NT2/D1 (cell line): ENCODE measurements around the gene STEEP1.
"Not testable (repeated sequence)": the region's sequence is repeated elsewhere in the genome, so short reads cannot be mapped to it uniquely, and the experiment has no call there.

ENCODE experiments used
- DNase-seq: peaks from one replicate; pipeline ENCODE4 v3.0.0-alpha.2; 2011; ENCODE audit warnings: low read depth, low spot score
- H3K27me3 ChIP-seq: 2 replicates; pipeline ENCODE4 v1.6.0; 2011; ENCODE audit warnings: mild to moderate bottlenecking; ENCODE audit not compliant: insufficient read length, insufficient read depth
- H3K36me3 ChIP-seq: 2 replicates; pipeline ENCODE4 v1.6.1; 2011; ENCODE audit warnings: mild to moderate bottlenecking, low read length, mixed read lengths; ENCODE audit not compliant: insufficient read depth, insufficient read length
- H3K4me1 ChIP-seq: 2 replicates; pipeline ENCODE4 v1.5.1; 2011; ENCODE audit not compliant: insufficient read depth, insufficient read length
- H3K4me3 ChIP-seq: 2 replicates; pipeline ENCODE4 v1.5.1; 2011; ENCODE audit warnings: low read depth; ENCODE audit not compliant: insufficient read length
- H3K9ac ChIP-seq: 2 replicates; pipeline ENCODE4 v1.6.0; 2011; ENCODE audit warnings: low read depth; ENCODE audit not compliant: insufficient read length
- H3K9me3 ChIP-seq: 2 replicates; pipeline ENCODE4 v1.5.1; 2011; ENCODE audit warnings: mild to moderate bottlenecking, low read length; ENCODE audit not compliant: insufficient read depth
- SUZ12 ChIP-seq: IDR thresholded peaks from 2 replicates; pipeline ENCODE4 v1.6.1; 2011; ENCODE audit not compliant: insufficient read length, insufficient read depth; ENCODE audit errors: extremely low read depth
- YY1 ChIP-seq: IDR thresholded peaks from 2 replicates; pipeline ENCODE4 v1.6.1; 2011; ENCODE audit not compliant: insufficient read length, insufficient read depth
- ZNF274 ChIP-seq: IDR thresholded peaks from 2 replicates; pipeline ENCODE4 v1.6.1; 2011; ENCODE audit warnings: mild to moderate bottlenecking, low read depth, low read length

The STEEP1 gene

GRCh38 chrX:119502727-119503483 is 62.3 kb downstream of the STEEP1 start:
- Histone ChIP-seq H3K36me3 (no peaks in the 10 kb centered on the region), H3K27me3 (no peaks in the 10 kb centered on the region), H3K9me3 (no peaks in the 10 kb centered on the region), H3K9ac (no peak overlapping the region), H3K4me3 (no peak overlapping the region), H3K4me1 (peaks cover 6% of the 10 kb centered on the region)
- TF ChIP-seq YY1 (no peak), SUZ12 (no peak)
- DNase-seq, result no peak

- Histone ChIP-seq H3K36me3 (no peaks in the 10 kb centered on the region), H3K9me3 (no peaks in the 10 kb centered on the region), H3K9ac (no peak overlapping the region), H3K27me3 (no peaks in the 10 kb centered on the region), H3K4me1 (peaks cover 6% of the 10 kb centered on the region), H3K4me3 (no peak overlapping the region)
- DNase-seq, result no peak
- TF ChIP-seq YY1, result no peak
- no peak for TF ChIP-seq ZNF274
- no peak for TF ChIP-seq SUZ12
Measured at GRCh38 chrX:119501511-119502148, 63.6 kb downstream of the STEEP1 start.

- Histone ChIP-seq H3K9ac (no peak overlapping the region), H3K36me3 (no peaks in the 10 kb centered on the region), H3K9me3 (no peaks in the 10 kb centered on the region), H3K4me1 (peaks cover 6% of the 10 kb centered on the region), H3K27me3 (no peaks in the 10 kb centered on the region), H3K4me3 (no peak overlapping the region)
- no peak for TF ChIP-seq YY1
- DNase-seq, result no peak
Measured at GRCh38 chrX:119500061-119500800, 65.0 kb downstream of the STEEP1 start.

GRCh38 chrX:119497185-119497584 is 68.0 kb downstream of the STEEP1 start:
- Histone ChIP-seq H3K9me3 (no peaks in the 10 kb centered on the region), H3K27me3 (no peaks in the 10 kb centered on the region), H3K9ac (no peak overlapping the region), H3K36me3 (no peaks in the 10 kb centered on the region), H3K4me3 (no peak overlapping the region), H3K4me1 (peaks cover 2% of the 10 kb centered on the region)
- DNase-seq, result no peak
- TF ChIP-seq SUZ12 (no peak), ZNF274 (no peak), YY1 (no peak)

- no peak for DNase-seq
- TF ChIP-seq ZNF274 (no peak), SUZ12 (no peak), YY1 (no peak)
- H3K4me3 ChIP-seq, result no peak overlapping the region
- H3K9me3 ChIP-seq, result no peaks in the 10 kb centered on the region
- H3K27me3 ChIP-seq, result no peaks in the 10 kb centered on the region
- no peaks in the 10 kb centered on the region for H3K36me3 ChIP-seq
- H3K9ac ChIP-seq, result no peak overlapping the region
- H3K4me1 ChIP-seq, result peaks cover 2% of the 10 kb centered on the region
Measured at GRCh38 chrX:119495734-119496726, 69.2 kb downstream of the STEEP1 start.

- H3K4me3 ChIP-seq, H3K36me3 ChIP-seq, H3K9me3 ChIP-seq, H3K27me3 ChIP-seq, DNase-seq, H3K4me1 ChIP-seq, H3K9ac ChIP-seq: not testable (repeated sequence)
Measured at GRCh38 chrX:119493851-119494495, 71.2 kb downstream of the STEEP1 start.
